Stimulated activated effector memory CD8-positive, alpha-beta T cell treated with anti-CD3 and anti-CD28 coated beads, Interleukin-12 subunit alpha, Interleukin-12 subunit beta, amount 100 ng/mL, for 72 hours (primary cell): ENCODE results near the gene TMEM252.

ENCODE experiments used
- ATAC-seq: fragments of 150-1000 bp; cut with Tn5 transposase; 2 replicates; pipeline ENCODE4 v1.10.0; 2021
- DNase-seq, 2 donors: peaks; one replicate each; pipeline ENCODE4 v3.0.0; 2021 to 2022; ENCODE audit warnings: low spot score in 2 of 2
- H3K27ac Mint-ChIP-seq: one replicate; pipeline ENCODE4 v1.8.0; 2022; ENCODE audit warnings: mild to moderate bottlenecking, mixed read lengths
- H3K36me3 Mint-ChIP-seq: one replicate; pipeline ENCODE4 v1.8.0; 2022; ENCODE audit warnings: mild to moderate bottlenecking, mixed read lengths
- H3K4me1 Mint-ChIP-seq: one replicate; pipeline ENCODE4 v1.8.0; 2022; ENCODE audit warnings: mixed read lengths
- H3K4me3 Mint-ChIP-seq: one replicate; pipeline ENCODE4 v1.8.0; 2022; ENCODE audit warnings: mild to moderate bottlenecking, mixed read lengths
- H3K9me3 Mint-ChIP-seq: one replicate; pipeline ENCODE4 v1.8.0; 2022; ENCODE audit warnings: mixed read lengths

Gene TMEM252, protein sequence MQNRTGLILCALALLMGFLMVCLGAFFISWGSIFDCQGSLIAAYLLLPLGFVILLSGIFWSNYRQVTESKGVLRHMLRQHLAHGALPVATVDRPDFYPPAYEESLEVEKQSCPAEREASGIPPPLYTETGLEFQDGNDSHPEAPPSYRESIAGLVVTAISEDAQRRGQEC

GRCh38 chr9:68540712-68541535 is at the start of gene TMEM252:
Gene TMEM252 (minus strand): TSS chr9:68540883. CDS start chr9:68540814, 69 bp downstream.
- Mint-ChIP-seq H3K36me3 (no peaks in the 10 kb centered on the region), H3K9me3 (no peaks in the 10 kb centered on the region), H3K4me1 (no peaks in the 10 kb centered on the region), H3K4me3 (no peak within 1 kb of the TSS), H3K27ac (no peak within 1 kb of the TSS)
- DNase-seq (no peak), ATAC-seq (no peak)

DNA sequence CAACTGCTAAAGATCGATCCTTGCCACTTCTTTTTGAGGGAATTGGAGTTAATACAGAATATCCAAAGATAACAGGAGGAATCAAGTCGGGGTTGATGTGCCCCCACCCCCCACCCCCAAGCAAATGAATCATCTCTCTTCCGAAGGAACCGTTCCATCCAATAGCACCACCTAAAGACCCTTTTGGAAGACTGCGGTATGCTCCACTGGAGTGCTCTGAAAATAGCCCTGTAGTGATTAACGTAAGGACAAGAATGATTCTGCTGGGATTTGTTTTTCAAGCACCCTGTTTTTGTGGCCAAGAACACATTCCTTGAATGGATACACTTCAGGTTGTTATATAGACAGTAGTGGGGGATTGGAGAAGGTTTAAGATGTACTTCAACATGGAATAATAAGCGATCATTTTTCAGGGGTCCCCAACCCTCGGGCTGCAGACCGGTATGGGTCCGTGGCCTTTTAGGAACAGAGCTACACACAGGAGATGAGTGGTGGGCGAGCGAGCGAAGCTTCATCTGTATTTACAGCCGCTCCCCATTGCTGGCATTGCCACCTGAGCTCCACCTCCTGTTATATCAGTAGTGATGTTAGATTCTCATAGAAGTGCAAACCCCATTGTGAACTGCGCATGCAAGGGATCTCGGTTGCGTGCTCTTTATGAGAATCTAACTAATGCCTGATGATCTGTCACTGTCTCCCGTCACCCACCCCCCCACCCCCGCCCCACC is 44.5 kb upstream of the TMEM252 start:
- peaks cover 3% of the 10 kb centered on the region for H3K9me3 Mint-ChIP-seq
- DNase-seq (no peak), ATAC-seq (no peak)
- peaks cover 8% of the 10 kb centered on the region for H3K4me1 Mint-ChIP-seq
- H3K27ac Mint-ChIP-seq, result no peak overlapping the region
- no peak overlapping the region for H3K4me3 Mint-ChIP-seq
- no peaks in the 10 kb centered on the region for H3K36me3 Mint-ChIP-seq

GRCh38 chr9:68584189-68585033 is 43.7 kb upstream of the TMEM252 start:
- DNase-seq, result peak; percentile 63 to 86
- peak; percentile 93 for ATAC-seq
- no peaks in the 10 kb centered on the region for H3K36me3 Mint-ChIP-seq
- no peak overlapping the region for H3K27ac Mint-ChIP-seq
- H3K4me1 Mint-ChIP-seq, result peaks cover 8% of the 10 kb centered on the region
- no peak overlapping the region for H3K4me3 Mint-ChIP-seq
- no peaks in the 10 kb centered on the region for H3K9me3 Mint-ChIP-seq

DNA sequence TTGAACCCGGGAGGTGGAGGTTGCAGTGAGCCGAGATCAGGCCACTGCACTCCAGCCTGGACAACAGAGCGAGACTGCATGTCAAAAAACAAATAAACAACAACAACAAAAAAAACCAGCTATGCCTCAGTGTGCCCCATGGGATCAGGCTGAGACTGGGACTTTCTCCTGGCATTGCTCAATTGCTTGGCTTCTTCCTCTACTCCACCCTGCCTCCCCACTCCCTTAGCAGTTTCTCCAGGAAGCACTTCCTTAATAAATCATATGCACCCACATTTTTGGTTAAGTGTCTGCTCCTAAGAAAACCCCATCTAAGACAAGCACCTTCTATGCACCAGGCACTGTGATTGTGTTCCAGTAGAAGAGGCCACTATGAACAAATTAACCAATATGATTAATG is 41.0 kb upstream of the TMEM252 start:
- no peaks in the 10 kb centered on the region for H3K36me3 Mint-ChIP-seq
- H3K4me1 Mint-ChIP-seq, result peaks cover 8% of the 10 kb centered on the region
- ATAC-seq (no peak), DNase-seq (no peak)
- H3K4me3 Mint-ChIP-seq, result no peak overlapping the region
- H3K27ac Mint-ChIP-seq, result no peak overlapping the region
- no peaks in the 10 kb centered on the region for H3K9me3 Mint-ChIP-seq

GRCh38 chr9:68577774-68578591 is 37.3 kb upstream of the TMEM252 start:
- Mint-ChIP-seq H3K36me3 (no peaks in the 10 kb centered on the region), H3K4me1 (no peaks in the 10 kb centered on the region), H3K27ac (no peak overlapping the region), H3K4me3 (no peak overlapping the region), H3K9me3 (no peaks in the 10 kb centered on the region)
- no peak for ATAC-seq
- no peak for DNase-seq

DNA sequence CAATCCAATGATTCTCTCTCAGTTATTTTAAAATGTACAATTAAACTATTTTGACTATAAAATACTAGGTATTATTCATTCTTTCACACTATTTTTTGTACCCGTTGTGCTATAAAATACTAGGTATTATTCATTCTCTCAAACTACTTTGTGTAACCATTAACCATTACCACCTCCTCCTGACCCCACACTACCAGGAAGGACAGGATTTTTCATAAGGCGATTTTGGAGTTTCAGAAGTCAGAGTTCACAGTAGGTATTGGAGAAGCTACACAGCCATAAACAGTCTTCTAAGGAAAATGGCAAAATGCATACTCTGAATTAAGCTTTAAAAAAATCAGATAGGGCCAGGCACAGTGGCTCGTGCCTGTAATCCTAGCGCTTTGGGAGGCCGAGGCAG is 35.1 kb upstream of the TMEM252 start:
- Mint-ChIP-seq H3K4me3 (no peak overlapping the region), H3K27ac (no peak overlapping the region), H3K4me1 (no peaks in the 10 kb centered on the region), H3K9me3 (no peaks in the 10 kb centered on the region), H3K36me3 (no peaks in the 10 kb centered on the region)
- DNase-seq (no peak), ATAC-seq (no peak)

DNA sequence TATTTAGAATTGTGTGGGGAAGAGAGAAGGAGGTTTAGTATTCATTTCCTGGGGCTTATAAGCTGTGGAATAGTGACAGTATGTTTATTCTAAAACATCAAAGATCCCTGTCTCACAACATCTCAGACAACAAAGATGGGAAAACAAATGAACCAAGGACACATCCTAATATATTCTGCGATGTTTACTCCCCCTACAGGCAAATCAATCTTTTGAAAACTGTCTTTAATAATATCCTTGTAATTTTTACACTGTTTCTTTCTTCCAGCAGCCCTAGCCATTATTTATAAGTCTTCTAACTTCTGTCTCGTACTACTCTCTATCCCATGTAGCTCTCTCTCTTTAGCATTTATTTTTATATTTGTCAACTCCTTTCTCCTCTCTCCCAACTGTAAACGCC is 33.5 kb upstream of the TMEM252 start:
- H3K27ac Mint-ChIP-seq, result no peak overlapping the region
- DNase-seq (no peak), ATAC-seq (no peak)
- H3K4me1 Mint-ChIP-seq, result no peaks in the 10 kb centered on the region
- H3K4me3 Mint-ChIP-seq, result no peak overlapping the region
- no peaks in the 10 kb centered on the region for H3K36me3 Mint-ChIP-seq
- no peaks in the 10 kb centered on the region for H3K9me3 Mint-ChIP-seq

DNA sequence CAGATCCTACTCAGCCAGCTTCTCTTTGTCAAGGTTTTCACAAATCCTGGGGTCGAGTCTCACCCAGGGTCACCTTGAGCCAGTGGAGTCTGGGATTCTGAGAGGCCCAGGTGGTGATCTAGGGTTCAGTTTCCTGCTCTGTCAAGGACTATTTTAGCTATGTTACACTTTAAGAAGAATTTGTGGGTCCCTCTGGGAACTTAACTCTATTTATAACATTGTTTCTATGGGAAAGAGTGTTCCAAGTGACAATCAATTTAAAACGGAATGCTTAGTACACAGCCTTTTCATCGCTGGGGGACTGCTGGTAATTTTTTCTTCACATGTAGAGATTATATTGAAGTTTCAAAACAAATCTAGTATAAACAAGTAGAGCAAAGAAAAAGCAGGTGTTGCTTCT is 26.9 kb upstream of the TMEM252 start:
- H3K27ac Mint-ChIP-seq, result no peak overlapping the region
- H3K4me3 Mint-ChIP-seq, result no peak overlapping the region

DNA sequence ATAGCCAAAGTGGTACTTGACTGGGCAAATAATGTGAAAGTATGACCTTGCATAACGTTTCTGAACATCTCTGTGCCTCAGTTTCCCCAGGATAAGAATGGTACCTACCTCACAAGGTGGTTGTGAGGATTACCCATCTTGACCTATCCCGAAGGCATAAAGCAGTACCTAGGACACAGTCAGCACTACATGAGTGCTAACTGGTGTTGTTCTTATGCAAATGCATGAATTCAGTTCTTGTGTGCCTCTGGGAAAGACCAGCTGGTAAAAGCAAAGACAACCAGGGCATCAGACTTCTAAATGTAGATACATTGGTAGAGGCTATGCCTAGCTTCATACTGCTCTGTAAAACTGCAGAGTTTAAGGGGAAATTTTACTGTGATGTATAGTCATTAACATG is 21.8 kb upstream of the TMEM252 start:
- Mint-ChIP-seq H3K4me3 (no peak overlapping the region), H3K4me1 (no peaks in the 10 kb centered on the region), H3K27ac (no peak overlapping the region), H3K36me3 (no peaks in the 10 kb centered on the region), H3K9me3 (no peaks in the 10 kb centered on the region)
- DNase-seq, result no peak
- no peak for ATAC-seq

More for the DNA sequence above, 26.9 kb upstream of the TMEM252 start:
- no peak for DNase-seq
- Mint-ChIP-seq H3K9me3 (no peaks in the 10 kb centered on the region), H3K4me1 (no peaks in the 10 kb centered on the region), H3K36me3 (no peaks in the 10 kb centered on the region)
- no peak for ATAC-seq

GRCh38 chr9:68560071-68560844 is 19.6 kb upstream of the TMEM252 start:
- no peak overlapping the region for H3K27ac Mint-ChIP-seq
- peak; percentile 14 to 72 for DNase-seq
- ATAC-seq, result peak; percentile 52
- no peaks in the 10 kb centered on the region for H3K36me3 Mint-ChIP-seq
- H3K4me1 Mint-ChIP-seq, result no peaks in the 10 kb centered on the region
- H3K4me3 Mint-ChIP-seq, result no peak overlapping the region
- H3K9me3 Mint-ChIP-seq, result no peaks in the 10 kb centered on the region

DNA sequence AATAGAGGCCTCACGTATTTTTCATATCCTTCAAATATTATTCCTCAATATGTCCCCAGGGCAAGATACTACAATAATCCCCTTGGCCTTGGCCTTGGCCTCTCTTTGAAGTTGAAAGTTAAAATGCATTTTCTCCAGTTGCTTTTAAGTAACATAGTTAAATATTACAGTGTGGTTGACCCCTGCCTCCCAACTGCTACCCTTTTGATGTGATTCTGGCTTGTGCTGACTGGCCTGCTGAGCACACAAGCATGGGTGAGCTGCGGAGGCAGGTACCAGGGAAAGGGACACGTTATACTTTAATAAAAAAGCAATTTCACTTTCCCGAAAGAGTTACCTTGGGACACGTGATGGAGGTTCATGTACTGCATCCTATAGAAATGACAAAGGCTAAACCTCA is 17.9 kb upstream of the TMEM252 start:
- H3K9me3 Mint-ChIP-seq, result no peaks in the 10 kb centered on the region
- DNase-seq (no peak), ATAC-seq (no peak)
- H3K27ac Mint-ChIP-seq, result no peak overlapping the region
- no peaks in the 10 kb centered on the region for H3K4me1 Mint-ChIP-seq
- no peak overlapping the region for H3K4me3 Mint-ChIP-seq
- no peaks in the 10 kb centered on the region for H3K36me3 Mint-ChIP-seq

DNA sequence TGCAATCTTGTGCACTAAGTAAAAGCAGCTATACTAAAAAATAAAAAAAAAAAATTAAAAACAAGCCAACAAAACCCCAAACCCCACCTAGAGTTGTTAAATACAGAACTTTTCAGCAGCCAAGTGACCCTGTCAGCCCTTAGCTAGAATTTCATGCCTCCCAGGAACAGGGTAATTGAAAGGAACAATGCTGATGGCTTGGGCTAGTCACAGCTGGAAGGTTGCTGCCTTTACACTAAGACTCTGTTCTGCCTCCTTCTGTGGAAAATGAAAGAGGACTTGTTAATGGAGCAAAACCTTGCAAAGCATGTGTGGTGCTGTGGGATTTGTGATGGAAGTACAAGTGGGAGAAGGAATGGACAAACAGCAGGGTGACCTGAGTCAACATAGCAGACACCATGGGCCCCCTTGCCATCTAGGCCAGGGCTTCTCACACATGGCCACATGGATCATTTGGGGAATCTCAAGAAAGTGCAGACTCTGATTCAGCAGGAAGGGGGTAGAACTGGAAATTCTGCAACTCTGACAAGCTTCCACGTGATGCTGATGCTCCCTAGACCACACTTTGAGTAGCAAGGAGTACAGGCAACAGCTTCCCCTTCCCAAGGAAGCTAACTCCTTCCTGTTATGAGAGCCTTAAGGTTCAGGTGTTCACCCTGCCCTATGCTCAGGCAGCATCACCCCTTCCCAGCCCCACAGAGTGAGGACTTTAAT is 14.9 kb upstream of the TMEM252 start:
- DNase-seq (no peak), ATAC-seq (no peak)
- no peak overlapping the region for H3K4me3 Mint-ChIP-seq
- no peaks in the 10 kb centered on the region for H3K9me3 Mint-ChIP-seq
- H3K27ac Mint-ChIP-seq, result no peak overlapping the region
- no peaks in the 10 kb centered on the region for H3K4me1 Mint-ChIP-seq
- no peaks in the 10 kb centered on the region for H3K36me3 Mint-ChIP-seq

DNA sequence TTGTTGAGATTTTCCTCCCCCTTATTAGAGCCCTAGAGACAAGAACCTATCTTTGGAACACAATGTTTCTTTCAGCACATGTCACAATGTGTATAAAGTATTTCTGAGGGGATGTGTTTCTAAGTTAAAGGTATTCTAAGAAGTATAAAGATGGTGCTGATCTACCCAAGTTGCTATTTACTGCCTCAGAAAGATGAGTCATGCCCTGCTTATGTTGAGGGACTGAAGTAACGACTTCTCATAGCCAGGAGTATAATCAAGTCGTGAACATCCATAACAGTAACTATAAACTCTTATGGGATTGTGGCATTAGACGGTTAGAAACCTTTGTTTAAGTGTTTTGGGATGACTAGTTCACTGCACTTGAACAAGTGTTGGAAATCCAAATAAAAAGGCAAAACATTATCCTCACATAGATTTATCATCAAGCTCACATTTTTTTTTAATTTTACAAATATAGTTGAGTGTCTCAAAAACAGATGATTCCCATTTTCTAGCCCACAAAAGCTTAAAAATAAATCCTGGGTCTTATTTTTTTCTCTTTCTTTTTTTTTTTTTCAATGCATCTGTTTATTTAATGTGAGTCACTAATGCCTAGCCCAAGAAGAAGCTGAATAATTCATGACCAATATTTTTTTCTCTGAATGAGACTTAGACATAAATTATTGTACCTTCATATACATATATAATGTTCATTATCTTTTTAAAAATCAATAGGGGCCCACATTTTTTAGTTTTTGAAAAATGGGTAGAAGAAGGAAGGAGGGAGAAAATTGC is 12.2 kb upstream of the TMEM252 start:
- H3K27ac Mint-ChIP-seq, result no peak overlapping the region
- H3K9me3 Mint-ChIP-seq, result no peaks in the 10 kb centered on the region
- H3K4me1 Mint-ChIP-seq, result no peaks in the 10 kb centered on the region
- no peak overlapping the region for H3K4me3 Mint-ChIP-seq
- ATAC-seq, result no peak
- no peak for DNase-seq
- H3K36me3 Mint-ChIP-seq, result no peaks in the 10 kb centered on the region
